Ishikawa (cell line): ENCODE measurements around the gene PDE11A.

Source experiments
- CEBPB ChIP-seq: IDR thresholded peaks from 2 replicates; pipeline ENCODE4 v1.6.1; 2012
- CREB1 ChIP-seq: IDR thresholded peaks from 2 replicates; pipeline ENCODE4 v1.6.1; 2012; ENCODE audit warnings: low read depth
- EGR1 ChIP-seq: IDR thresholded peaks from 2 replicates; pipeline ENCODE4 v1.6.1; 2012
- EP300 ChIP-seq: IDR thresholded peaks from 2 replicates; pipeline ENCODE4 v1.6.1; 2012; ENCODE audit warnings: borderline replicate concordance
- FOXM1 ChIP-seq: IDR thresholded peaks from 2 replicates; pipeline ENCODE4 v1.6.1; 2012; ENCODE audit warnings: low read depth, borderline replicate concordance
- NFIC ChIP-seq: IDR thresholded peaks from 2 replicates; pipeline ENCODE4 v1.6.1; 2012
- RAD21 ChIP-seq: IDR thresholded peaks from 2 replicates; pipeline ENCODE4 v1.6.1; 2012; ENCODE audit warnings: low read depth
- TAF1 ChIP-seq: IDR thresholded peaks from 2 replicates; pipeline ENCODE4 v1.6.1; 2012; ENCODE audit warnings: low read depth, mild to moderate bottlenecking
- TCF12 ChIP-seq: IDR thresholded peaks from 2 replicates; pipeline ENCODE4 v1.6.1; 2012; ENCODE audit warnings: low read depth
- TEAD4 ChIP-seq: IDR thresholded peaks from 2 replicates; pipeline ENCODE4 v1.6.1; 2012
- USF1 ChIP-seq: IDR thresholded peaks from 2 replicates; pipeline ENCODE4 v1.6.1; 2012
- YY1 ChIP-seq: IDR thresholded peaks from 2 replicates; pipeline ENCODE4 v1.6.1; 2012; ENCODE audit warnings: low read depth
- ZBTB7A ChIP-seq: IDR thresholded peaks from 2 replicates; pipeline ENCODE4 v1.6.1; 2012; ENCODE audit warnings: low read depth
- TF ChIP-seq, protein P1 (sequence below): IDR thresholded peaks from 2 replicates; pipeline ENCODE4 v1.6.1; 2012; ENCODE audit warnings: low read depth, mild to moderate bottlenecking
- TF ChIP-seq, protein P2 (sequence below): IDR thresholded peaks from 2 replicates; pipeline ENCODE4 v1.6.1; 2012

Gene PDE11A

GRCh38 chr2:177799531-177799930 is 273.0 kb downstream of the PDE11A start:
- no peak for TF ChIP-seq NFIC
- TF ChIP-seq RAD21, result peak; percentile 61

DNA sequence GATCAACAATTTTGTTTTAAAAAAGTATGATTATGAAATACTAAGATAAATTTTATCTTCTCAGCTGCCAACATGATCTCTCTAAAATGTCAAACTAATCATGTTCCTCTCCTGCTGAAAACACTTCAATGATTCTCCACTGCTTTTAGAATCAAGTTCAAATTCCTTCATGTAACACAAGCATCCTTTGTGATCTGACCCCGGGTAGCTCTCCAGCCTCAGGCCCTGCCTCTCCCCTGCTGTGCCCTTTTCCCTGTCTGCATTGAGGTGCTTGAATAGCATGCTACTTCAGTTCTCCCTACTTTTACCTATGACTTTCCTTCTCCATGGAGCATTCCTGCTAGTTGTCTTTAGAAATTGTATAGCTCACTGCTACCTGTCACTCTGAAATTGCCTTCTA is 274.8 kb downstream of the PDE11A start:
- TF ChIP-seq EGR1, result no peak
- TF ChIP-seq CREB1, result no peak
- TF ChIP-seq YY1, result no peak
- TF ChIP-seq TEAD4, result no peak
- TF ChIP-seq, protein P1, sequence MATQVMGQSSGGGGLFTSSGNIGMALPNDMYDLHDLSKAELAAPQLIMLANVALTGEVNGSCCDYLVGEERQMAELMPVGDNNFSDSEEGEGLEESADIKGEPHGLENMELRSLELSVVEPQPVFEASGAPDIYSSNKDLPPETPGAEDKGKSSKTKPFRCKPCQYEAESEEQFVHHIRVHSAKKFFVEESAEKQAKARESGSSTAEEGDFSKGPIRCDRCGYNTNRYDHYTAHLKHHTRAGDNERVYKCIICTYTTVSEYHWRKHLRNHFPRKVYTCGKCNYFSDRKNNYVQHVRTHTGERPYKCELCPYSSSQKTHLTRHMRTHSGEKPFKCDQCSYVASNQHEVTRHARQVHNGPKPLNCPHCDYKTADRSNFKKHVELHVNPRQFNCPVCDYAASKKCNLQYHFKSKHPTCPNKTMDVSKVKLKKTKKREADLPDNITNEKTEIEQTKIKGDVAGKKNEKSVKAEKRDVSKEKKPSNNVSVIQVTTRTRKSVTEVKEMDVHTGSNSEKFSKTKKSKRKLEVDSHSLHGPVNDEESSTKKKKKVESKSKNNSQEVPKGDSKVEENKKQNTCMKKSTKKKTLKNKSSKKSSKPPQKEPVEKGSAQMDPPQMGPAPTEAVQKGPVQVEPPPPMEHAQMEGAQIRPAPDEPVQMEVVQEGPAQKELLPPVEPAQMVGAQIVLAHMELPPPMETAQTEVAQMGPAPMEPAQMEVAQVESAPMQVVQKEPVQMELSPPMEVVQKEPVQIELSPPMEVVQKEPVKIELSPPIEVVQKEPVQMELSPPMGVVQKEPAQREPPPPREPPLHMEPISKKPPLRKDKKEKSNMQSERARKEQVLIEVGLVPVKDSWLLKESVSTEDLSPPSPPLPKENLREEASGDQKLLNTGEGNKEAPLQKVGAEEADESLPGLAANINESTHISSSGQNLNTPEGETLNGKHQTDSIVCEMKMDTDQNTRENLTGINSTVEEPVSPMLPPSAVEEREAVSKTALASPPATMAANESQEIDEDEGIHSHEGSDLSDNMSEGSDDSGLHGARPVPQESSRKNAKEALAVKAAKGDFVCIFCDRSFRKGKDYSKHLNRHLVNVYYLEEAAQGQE, result no peak
- TF ChIP-seq FOXM1, result no peak
- no peak for TF ChIP-seq EP300
- TF ChIP-seq USF1, result no peak
- TF ChIP-seq NFIC, result no peak
- TF ChIP-seq RAD21, result no peak
- TF ChIP-seq CEBPB, result no peak
- TF ChIP-seq ZBTB7A, result no peak
- TF ChIP-seq TAF1, result no peak

GRCh38 chr2:177796654-177797415 is 275.7 kb downstream of the PDE11A start:
- TF ChIP-seq FOXM1 (no peak), YY1 (no peak), TCF12 (no peak), TEAD4 (no peak), ZBTB7A (no peak)
- TF ChIP-seq, protein P1, result no peak

DNA sequence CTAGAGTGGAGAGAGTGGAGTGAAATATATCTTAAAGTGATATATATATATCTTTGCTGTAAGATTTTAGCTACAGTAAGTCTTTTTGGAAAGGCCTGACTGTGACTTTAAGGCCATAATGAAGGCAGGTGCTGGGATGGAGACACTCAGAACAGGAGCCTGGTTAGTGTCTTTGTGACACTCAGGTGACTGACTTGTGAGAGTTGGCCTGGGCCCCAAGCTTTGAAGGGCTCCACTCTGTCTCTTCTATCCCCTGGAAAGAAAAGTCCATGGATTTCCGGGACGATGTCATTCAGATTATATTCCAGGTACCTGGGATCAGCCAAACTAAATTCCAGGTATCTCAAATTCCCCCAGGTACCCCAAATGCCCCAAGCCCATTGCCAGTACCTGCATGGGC is 276.6 kb downstream of the PDE11A start:
- TF ChIP-seq EGR1, result no peak
- TF ChIP-seq, protein P1, result no peak
- no peak for TF ChIP-seq CEBPB
- TF ChIP-seq, protein P2, sequence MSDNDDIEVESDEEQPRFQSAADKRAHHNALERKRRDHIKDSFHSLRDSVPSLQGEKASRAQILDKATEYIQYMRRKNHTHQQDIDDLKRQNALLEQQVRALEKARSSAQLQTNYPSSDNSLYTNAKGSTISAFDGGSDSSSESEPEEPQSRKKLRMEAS, result no peak
- TF ChIP-seq TCF12, result no peak
- no peak for TF ChIP-seq TEAD4
- TF ChIP-seq YY1, result no peak

DNA sequence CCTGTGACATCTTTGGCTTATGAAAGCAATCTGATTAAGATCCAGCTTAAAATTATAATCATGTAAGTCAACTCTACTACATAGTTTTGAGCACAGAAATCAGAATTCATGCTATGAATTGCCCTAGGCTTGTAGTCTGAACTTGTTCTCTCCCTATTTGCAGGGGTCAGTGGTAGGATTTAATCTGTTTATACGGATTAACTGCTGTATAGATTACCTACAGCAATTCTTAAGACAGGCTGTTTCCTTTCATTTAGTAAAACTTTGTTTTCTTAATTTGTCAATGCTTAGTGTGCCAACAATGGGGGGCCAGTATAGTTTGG is 287.9 kb downstream of the PDE11A start:
- TF ChIP-seq NFIC (no peak), RAD21 (no peak), FOXM1 (no peak), EGR1 (no peak), TEAD4 (no peak), CREB1 (no peak), CEBPB (no peak), USF1 (no peak), ZBTB7A (no peak), TCF12 (no peak), TAF1 (no peak), YY1 (no peak), EP300 (no peak)
- TF ChIP-seq, protein P1, result no peak
- TF ChIP-seq, protein P2, result no peak
